ENCODE data around the gene SCML2.

The SCML2 gene

GRCh38 chrX:18368402-18368801, 13.9 kb upstream of the SCML2 start:
- no peak for DNase-seq (ENCODE audit: low spot score)
- TF ChIP-seq, protein P1, sequence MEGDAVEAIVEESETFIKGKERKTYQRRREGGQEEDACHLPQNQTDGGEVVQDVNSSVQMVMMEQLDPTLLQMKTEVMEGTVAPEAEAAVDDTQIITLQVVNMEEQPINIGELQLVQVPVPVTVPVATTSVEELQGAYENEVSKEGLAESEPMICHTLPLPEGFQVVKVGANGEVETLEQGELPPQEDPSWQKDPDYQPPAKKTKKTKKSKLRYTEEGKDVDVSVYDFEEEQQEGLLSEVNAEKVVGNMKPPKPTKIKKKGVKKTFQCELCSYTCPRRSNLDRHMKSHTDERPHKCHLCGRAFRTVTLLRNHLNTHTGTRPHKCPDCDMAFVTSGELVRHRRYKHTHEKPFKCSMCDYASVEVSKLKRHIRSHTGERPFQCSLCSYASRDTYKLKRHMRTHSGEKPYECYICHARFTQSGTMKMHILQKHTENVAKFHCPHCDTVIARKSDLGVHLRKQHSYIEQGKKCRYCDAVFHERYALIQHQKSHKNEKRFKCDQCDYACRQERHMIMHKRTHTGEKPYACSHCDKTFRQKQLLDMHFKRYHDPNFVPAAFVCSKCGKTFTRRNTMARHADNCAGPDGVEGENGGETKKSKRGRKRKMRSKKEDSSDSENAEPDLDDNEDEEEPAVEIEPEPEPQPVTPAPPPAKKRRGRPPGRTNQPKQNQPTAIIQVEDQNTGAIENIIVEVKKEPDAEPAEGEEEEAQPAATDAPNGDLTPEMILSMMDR (IDR thresholded peaks at IDR 0.05; ENCODE audit: extremely low read depth, missing control alignments): no peak

- DNase-seq (ENCODE audit: low spot score): no peak
- TF ChIP-seq, protein P1 (IDR thresholded peaks at IDR 0.05; ENCODE audit: extremely low read depth, missing control alignments): no peak
Observed at GRCh38 chrX:18360867-18361266, 6.4 kb upstream of the SCML2 start.

DNA sequence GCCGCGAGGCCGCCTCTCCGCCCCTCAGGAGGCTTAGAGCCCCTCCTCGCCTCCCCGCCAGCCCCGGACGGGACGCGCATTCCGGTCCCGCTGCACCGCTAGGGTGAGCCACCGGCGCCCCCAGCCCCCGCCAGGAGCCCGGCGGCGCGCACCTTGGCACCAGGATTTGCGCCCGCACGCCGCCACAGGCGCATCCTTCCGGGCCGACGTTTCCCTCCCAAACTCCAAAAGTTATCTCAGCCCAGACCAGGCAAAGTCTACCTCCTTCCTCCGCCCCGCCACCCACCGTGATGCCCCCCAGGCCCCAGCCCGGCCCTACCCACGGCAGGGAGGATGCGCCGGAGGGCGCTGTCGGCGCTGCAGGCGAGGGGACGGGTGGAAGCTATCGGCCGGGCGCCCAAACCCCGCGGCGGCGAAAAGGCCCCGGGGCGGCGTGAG, 538 bp downstream of the SCML2 start:
- no peak for DNase-seq (ENCODE audit: low spot score)
- TF ChIP-seq, protein P1 (IDR thresholded peaks at IDR 0.05; ENCODE audit: extremely low read depth, missing control alignments): no peak

DNA sequence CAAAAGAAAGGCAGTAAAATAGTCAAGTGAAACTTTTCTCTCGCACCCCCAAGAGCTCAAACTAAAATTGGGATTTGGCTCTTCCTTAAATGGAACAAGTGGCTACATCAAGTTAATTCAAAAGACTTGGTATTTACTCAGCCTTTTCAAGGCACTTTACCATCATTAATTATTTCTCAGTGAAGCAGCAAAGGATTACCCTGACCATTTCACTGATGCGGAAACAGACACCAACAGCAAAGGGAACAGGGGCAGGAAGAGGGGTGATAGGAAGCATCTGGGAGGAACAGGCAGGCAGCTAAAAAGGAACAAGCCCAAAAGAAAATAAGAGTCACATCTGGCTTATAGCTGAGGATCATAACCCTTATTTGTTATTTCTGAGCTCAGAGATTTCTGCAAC, 2.7 kb downstream of the SCML2 start:
- DNase-seq (ENCODE audit: low spot score): no peak
- TF ChIP-seq, protein P1 (IDR thresholded peaks at IDR 0.05; ENCODE audit: extremely low read depth, missing control alignments): no peak

GRCh38 chrX:18348047-18348446, 6.4 kb downstream of the SCML2 start:
- TF ChIP-seq, protein P1 (IDR thresholded peaks at IDR 0.05; ENCODE audit: extremely low read depth, missing control alignments): no peak
- DNase-seq (ENCODE audit: low spot score): no peak

- TF ChIP-seq, protein P1 (IDR thresholded peaks at IDR 0.05; ENCODE audit: extremely low read depth, missing control alignments): no peak
- no peak for DNase-seq (ENCODE audit: low spot score)
Observed at GRCh38 chrX:18309401-18309800, 45.1 kb downstream of the SCML2 start.

- DNase-seq (ENCODE audit: low spot score): no peak
- TF ChIP-seq, protein P1 (IDR thresholded peaks at IDR 0.05; ENCODE audit: extremely low read depth, missing control alignments): no peak
Observed at GRCh38 chrX:18297251-18297650, 57.2 kb downstream of the SCML2 start.
